Non-pigmented ciliary epithelial cell (primary cell): ENCODE data around the gene MAGI2.

Experiments used
- DNase-seq: peaks from one replicate; pipeline ENCODE4 v3.0.0-alpha.2; 2010; ENCODE audit warnings: low read depth

MAGI2 gene

GRCh38 chr7:78479348-78479747, 974.1 kb downstream of the MAGI2 start:
- no peak for DNase-seq

- DNase-seq: no peak
These were observed 976.5 kb downstream of the MAGI2 start for GRCh38 chr7:78476851-78477405.

DNA sequence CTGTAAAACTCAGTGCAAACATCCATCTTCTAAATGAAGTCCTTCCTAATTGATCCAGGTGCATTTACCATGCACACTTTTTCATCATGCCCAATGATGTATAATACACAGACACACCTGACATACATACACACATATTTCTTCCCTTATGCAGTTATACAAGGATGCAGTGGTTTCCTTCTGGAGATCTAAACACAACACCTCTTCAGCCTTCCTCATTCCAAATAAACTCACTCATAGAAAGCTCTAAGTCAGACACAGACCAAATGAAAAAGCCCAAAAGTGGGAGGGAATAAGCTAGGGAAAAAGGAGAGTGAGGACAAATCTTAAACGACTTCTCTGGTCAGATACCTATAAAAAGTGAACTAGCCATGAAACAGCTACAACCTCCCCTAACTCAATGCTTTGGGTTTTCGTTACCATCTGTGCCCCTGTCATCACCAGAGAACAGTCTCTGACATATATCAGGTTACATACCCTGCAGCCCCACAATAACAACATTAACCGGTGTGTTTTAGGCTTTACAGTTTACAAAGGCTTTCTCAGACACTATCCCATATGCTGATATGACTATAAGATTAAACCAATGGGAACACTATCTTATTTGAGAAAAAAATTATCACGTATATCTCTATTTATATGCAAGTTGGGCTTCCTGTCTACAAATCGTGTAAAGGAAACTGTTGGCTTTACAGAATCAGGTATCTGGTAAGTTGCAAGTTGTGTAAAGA, 979.7 kb downstream of the MAGI2 start:
- DNase-seq: no peak

- no peak for DNase-seq
These were observed 980.4 kb downstream of the MAGI2 start for GRCh38 chr7:78473021-78473420.

- DNase-seq: no peak
These were observed 980.9 kb downstream of the MAGI2 start for GRCh38 chr7:78472519-78472918.

DNA sequence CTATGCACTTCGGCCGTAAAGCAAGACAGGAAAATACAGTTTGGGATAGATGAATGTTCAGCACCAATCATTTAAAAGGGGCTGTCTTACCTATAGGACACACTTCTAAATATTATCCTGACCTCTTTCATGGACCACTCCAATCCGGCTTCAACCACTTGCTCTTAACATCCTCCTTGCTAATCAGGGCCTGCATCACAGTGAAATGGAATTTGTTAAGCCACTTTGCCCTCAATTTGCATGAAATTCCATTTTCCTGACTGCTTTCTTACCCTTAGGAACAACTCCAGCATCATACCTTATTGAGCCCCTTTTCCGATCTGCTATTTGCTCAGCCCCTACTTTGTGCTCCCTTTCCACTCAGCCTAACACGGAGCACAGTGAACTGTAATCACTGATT, 987.6 kb downstream of the MAGI2 start:
- no peak for DNase-seq

GRCh38 chr7:78463039-78463438, 990.4 kb downstream of the MAGI2 start:
- no peak for DNase-seq

DNA sequence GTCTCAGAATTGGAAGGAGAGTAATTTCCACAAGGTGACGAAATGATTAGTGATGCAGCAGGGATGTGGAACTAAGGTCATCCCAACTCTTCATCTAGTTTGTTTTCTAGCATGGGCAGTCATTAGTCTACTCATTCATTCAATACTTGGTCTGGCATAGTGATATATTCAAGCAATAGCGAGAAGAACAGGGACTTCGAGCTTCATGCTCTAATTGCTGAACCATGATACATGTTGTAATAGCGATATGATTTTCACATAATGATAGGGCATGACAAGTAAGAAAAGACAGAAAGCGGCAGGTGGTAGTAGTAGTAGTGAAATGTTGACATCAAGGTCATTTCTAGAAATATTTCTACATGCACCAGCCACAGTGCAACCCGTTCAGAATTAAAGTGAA, 1002.8 kb downstream of the MAGI2 start:
- DNase-seq: no peak

DNA sequence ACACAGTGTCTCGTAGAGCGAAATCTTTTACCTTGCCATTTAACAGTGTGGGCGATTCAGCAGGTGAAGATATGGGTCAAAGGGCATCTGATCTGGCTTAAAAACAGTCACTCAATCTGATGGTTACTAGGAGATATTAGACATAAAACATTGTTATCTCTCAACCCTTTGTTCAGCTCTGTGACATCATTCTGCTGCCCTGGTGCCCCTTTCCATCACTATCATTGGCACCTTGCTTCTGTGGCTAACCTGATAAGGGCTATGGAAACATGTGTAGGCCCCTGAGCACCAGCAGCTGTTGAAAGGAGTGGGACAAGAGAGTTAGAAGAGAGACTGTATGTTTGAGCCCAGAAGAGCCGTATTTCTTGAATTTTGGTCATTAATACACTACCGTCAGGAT, 1004.6 kb downstream of the MAGI2 start:
- no peak for DNase-seq

- no peak for DNase-seq
These were observed 1009.2 kb downstream of the MAGI2 start for GRCh38 chr7:78444267-78444666.

GRCh38 chr7:78443811-78444210, 1009.7 kb downstream of the MAGI2 start:
- DNase-seq: no peak

GRCh38 chr7:78441737-78442136, 1011.7 kb downstream of the MAGI2 start:
- no peak for DNase-seq

DNA sequence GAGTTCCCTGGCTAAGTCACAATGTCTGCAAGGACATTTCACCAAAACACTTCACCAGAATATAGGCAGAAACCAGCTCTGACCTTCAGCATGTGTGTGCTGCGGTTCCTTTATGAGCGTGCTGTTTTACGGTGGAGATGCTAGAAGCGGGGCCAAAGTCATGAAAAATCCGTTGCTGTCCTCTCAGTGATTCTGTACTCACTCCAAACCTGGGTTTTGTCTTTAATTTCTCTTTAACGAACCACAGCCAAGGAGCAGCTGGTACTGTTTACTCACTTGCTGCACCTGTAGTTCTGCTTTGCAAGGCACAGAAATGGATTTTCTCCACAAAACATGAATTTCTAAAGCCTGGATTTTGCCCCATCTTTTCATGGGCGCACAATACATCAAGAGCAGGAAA, 1015.0 kb downstream of the MAGI2 start:
- no peak for DNase-seq

DNA sequence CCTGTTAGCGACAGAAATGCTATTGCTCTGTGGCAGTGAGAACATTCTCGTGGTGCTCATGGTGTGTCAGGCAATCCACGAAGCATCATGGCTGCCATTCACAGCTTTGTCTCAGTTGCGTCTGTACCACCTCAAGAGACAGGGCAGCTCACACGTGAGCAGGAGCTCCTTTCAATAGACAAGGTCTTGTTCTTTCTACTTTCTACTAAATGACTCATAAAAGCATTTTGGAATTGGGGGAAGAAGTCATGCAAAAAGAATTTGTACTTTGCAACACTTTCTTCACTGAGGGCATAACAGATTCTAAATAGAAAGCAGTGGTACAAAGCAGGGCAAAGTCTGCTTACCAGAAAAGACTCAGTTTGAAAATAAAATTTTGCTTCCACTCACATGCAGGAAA, 1016.3 kb downstream of the MAGI2 start:
- no peak for DNase-seq

GRCh38 chr7:78435355-78435754, 1018.1 kb downstream of the MAGI2 start:
- DNase-seq: no peak

- no peak for DNase-seq
These were observed 1019.2 kb downstream of the MAGI2 start for GRCh38 chr7:78434281-78434680.

DNA sequence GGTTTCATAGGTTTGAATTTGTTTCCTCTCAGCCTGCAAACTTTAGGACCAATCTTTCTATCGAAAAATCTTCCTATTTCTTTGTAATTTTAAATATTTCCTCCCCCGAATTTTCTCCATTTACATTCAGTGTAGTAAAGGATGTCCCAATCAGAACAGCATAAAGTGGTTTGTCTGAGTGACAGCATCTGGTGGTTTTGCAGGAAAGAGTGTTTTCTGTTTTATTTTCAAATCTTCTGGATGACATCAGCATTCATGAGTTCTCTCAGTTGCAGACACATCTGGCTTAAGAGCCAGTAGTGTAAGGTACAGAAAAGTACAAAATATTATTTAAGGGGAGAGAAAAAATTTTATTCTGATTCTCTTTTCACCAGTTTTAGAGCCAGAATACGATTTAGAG, 1020.0 kb downstream of the MAGI2 start:
- no peak for DNase-seq

DNA sequence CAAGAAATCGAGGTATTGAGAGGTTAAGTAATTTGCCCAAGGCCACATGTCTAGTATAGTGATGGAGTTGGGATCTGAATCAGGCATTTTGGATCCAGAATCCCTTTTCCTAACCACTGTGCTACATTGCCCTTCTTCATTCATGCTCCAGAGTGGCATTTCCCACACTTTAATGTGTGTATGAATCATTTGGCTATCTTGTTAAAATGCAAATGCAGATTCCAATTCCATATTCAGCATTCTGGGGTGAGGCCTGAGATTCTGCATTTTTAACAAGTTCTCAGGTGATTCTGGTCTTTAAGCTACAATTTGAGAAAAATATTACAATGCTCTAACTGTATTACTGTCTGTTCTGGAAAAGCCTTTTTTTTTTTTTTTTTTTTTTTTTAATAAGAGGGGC, 1023.6 kb downstream of the MAGI2 start:
- DNase-seq: no peak

- DNase-seq: no peak
These were observed 1026.3 kb downstream of the MAGI2 start for GRCh38 chr7:78427209-78427608.

- no peak for DNase-seq
These were observed 1033.5 kb downstream of the MAGI2 start for GRCh38 chr7:78420001-78420400.

DNA sequence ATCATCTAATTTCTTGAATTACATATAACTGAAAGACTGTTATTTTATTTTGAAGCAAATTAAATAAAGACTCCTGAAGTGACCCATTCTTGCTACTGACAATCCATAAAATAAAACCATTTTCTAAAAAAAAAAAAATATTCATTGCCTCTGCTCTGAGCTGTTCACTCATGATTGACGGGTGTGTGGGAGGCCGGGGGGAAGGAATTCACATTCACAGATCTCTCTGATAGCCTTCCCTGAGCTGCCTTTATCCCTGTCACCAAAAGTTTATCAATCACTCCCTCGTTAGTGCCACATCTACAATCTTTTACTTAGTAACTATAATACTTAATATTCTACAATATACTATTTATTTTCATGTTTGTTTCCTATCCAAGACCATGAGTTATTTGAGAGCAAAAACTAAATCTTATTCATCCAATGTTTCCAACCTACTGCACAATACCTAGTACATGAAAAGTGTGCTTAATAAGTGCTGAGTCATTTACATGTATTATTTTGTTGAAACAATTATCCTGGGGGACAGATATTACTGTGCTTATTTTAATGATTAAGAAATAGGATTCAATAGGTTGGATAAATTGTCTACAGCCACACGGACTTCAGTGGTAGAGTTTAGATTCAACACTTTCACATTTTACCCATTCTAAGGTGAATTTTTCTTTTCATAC, 1036.2 kb downstream of the MAGI2 start:
- DNase-seq: no peak

DNA sequence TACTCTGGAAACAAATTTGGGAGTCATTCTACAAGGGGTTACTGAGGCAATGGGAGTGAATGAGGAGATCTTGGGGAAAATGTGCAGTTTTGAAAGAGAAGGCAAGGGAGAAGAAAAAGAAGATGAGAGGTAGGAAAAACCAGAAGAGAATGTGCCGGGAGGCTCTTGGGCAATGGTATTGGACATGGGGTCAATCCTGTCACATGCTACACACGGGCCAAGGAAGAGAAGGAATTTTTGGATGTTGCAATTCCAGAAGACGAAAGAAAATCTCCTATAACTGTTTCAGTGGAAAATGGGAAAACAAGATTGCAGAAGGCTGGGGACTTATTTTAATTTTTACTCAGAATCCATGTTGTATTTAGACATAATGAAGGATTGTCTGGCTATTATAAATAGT, 1039.9 kb downstream of the MAGI2 start:
- DNase-seq: no peak

DNA sequence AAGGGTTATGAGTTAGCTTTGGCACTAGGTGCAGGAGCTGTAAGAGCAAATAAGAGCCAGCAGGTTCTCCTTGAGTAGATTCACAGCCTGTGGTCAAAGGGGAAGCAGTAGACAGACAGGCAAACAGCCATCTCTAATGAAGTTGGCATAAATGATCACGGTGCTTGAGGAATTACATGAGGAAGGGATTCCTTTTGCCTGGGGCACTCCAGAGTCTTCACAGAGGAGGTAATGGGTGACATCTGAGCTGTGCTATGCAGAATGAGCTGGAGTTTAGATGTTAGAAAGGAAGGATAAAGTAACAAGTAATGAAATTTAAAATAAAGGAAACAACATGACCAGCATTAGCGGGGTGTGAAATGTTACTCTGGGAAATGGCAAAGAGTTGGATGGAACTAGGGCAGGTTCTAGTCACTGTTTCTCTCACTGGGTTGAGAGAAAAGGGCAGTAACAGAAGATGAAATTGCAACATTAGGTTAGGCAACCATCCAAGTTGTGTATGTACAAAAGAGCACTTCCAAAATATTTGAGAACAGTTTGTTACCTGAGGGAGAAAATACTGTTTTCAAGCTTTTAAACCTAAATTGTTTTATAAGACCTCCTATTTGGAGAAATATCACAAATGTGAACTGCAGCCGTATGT, 1041.1 kb downstream of the MAGI2 start:
- no peak for DNase-seq
